DMS53 treated with DMSO at 0.1 percent for 48 hours (cell line): ENCODE measurements around the gene CUTA.
A peak's percentile ranks its signal among the peaks of the same experiment; 100 is the strongest.

Source experiments
- DNase-seq: peaks from one replicate; lab custom pipeline; 2025; ENCODE audit not compliant: unreplicated experiment; lab: John Stamatoyannopoulos, UW

The CUTA gene

GRCh38 chr6:33439956-33440648, 22.2 kb upstream of the CUTA start:
- no peak for DNase-seq

DNA sequence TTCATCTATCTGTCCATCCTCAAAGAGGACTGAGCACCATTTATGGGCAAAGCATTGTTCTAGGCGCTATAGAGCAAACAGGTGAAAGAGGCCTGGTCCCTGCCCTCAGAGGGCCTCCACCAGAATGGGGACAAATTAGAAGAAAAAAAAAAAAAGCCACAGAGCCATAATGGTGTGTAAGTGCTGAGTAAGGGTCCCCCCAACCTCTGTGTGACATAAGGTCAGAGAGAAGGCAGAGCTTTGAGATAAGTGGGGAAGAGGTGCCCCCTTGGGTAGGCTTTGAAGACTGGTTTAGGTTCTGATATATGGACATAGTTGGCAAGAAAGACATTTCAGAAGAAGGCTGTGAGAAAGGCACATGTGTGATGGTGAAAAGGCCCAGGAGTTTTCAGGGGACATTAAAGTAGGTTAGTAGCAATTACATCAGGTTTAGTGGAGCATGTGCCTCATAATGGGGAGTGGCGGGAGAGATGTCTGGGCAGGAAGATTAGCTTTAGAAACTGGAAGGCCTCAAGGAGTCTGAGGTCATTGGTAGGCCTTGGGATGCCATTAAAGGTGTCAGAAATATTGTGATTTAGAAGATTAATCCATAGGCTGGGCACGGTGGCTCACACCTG, 21.2 kb upstream of the CUTA start:
- no peak for DNase-seq

- no peak for DNase-seq
Observed at GRCh38 chr6:33437666-33438065, 19.8 kb upstream of the CUTA start.

- DNase-seq = no peak
Observed at GRCh38 chr6:33434961-33435360, 17.1 kb upstream of the CUTA start.

GRCh38 chr6:33433544-33434191, 15.8 kb upstream of the CUTA start:
- DNase-seq = no peak

GRCh38 chr6:33433001-33433543, 15.2 kb upstream of the CUTA start:
- DNase-seq = no peak

DNA sequence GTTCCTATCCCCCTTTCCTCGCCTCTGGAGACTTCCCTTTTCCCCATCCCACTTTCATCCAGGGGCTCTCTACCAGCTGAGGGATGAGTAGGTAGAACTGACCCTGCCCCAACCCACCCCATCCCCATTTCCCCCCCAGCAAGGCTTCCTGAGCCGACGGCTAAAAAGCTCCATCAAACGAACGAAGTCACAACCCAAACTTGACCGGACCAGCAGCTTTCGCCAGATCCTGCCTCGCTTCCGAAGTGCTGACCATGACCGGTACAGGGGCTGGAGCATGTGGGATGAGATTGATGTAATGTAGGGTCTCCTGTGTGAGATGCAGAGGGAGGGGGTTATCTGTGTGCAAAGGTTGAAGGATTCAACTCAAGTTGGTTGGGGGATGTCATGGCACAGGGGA, 14.6 kb upstream of the CUTA start:
- no peak for DNase-seq

- DNase-seq = no peak
Observed at GRCh38 chr6:33431880-33432541, 14.1 kb upstream of the CUTA start.

- DNase-seq = no peak
Observed at GRCh38 chr6:33430991-33431879, 13.3 kb upstream of the CUTA start.

DNA sequence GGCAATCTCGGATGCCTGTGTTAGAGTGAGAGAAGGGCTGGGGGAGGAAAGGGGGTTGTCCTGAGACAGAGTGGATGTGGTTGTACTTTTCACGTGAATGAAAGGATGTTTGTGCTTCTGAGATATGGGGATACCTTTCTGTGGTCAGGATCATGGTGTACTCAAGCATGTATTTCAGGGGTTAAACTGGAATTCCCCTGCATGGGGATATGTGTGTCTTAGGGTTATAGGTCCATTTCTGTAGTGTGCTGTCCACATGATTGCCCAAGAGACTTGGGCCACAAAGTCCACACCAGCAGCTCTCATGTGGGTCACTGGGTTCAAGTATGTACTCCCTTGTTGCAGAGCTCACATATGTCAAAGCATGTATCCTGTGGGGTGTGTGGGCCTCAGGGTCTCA, 12.4 kb upstream of the CUTA start:
- no peak for DNase-seq

GRCh38 chr6:33429750-33430052, 11.8 kb upstream of the CUTA start:
- DNase-seq = no peak

GRCh38 chr6:33428966-33429749, 11.3 kb upstream of the CUTA start:
- no peak for DNase-seq

DNA sequence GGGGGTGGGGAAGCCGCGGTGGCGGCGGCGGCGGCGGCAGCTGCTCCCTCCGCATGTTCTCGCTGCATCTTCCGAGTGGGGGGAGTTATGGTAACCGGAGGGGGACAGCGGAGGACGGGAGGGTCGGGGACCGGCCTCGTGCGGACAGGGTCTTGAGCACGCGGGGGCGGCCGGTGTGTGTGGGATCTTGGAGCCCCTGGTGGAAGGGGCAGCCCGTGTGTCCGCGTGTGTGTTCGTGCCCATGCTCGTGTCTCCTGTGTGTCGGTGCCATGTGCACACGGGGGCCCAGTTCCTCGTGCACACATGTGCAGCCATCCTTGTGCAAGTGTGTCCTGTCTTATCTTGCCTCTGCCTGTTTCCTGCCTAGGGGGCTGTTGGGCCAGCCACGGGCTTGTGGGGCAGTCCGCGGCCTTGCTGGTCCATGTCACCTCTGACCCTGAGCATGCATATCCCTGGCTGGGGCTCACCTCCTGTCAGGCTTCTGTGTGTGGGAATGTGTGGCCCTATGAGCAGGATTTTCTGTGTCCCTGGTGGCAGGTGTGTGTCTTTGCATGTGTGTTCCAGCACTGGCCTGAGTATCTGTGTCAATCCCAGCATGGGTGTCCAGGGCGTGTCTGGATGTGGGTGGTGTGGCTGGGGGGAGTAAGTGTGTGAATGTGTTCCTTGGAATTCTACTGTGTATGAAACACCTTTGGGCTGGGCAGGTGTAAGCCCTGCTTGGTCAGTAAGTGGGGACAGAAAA, 10.5 kb upstream of the CUTA start:
- DNase-seq = no peak

DNA sequence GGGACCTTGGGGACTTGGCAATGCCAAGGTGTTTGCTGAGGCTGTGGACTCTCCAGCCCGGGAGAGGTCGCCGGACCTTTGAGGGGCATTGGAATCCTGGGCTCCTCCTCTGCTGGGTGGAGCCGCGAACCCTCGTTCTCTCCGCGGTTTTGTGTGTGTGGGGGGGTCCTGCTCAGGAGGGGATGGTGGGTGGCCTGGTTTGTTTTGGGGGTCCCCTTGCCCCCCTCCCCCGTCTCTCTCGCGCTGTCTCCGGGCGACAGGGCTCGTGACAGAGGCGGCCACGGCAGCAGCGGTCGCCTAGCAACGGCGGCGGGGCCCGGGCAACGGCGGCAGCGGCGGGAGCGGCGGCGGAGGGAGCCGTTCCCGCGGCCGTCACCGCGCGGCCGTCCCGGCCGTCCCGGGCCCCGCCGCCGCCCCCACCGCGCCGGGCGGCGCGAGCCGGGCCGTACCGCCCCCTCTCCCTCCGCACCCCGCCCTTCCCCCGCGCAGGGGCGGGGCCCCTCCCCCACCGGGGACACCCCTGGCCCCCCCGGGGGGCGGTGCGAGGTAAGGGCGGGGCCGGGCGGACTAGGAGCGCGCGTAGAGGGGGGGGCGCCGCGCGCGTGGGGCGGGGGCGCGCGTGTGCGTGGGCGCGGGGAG, 9.8 kb upstream of the CUTA start:
- DNase-seq = no peak

DNA sequence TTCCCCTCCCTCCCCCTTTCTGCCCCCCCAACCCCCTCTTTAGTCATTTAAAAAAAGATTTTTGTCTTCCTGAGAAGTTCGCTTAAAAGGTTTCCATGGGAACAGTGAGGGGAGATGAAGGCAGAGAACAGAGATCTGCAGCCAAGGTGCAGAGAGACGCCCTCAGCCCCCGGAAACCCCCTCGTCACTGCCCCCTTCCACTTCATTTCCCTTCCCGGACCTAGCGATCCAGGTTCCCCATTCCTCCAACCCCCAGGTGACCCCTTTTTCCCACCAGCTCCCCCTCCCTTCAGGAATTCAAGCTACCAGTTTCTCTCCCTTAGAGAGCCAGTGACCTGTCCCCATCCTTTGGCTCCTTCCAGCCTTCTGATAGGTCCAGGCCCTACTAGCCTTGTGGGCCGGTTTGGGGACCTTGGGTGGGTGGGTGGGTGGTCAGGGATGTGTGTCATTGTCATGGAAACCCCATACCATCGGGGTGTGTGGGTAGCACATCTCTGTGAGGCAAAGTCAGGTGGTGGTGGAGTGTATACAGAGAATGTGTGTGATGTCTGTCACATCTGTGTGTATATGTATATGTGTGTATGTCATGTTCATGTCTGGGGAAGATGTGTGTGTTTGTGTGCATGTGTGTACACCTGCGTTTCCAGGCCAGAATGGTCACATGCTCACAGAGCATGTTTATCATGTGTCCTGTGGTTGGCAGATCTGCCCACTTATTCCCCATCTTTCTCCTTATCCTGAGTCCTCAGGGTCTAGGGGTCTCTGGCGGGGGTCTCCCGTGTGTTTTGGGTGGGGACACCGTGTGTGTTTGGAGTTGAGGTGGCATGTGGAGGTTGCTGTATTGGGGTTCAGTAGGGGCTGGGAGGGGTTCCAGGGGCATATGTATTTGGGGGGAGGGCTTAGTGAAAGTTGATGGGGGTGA, 8.9 kb upstream of the CUTA start:
- DNase-seq = no peak

DNA sequence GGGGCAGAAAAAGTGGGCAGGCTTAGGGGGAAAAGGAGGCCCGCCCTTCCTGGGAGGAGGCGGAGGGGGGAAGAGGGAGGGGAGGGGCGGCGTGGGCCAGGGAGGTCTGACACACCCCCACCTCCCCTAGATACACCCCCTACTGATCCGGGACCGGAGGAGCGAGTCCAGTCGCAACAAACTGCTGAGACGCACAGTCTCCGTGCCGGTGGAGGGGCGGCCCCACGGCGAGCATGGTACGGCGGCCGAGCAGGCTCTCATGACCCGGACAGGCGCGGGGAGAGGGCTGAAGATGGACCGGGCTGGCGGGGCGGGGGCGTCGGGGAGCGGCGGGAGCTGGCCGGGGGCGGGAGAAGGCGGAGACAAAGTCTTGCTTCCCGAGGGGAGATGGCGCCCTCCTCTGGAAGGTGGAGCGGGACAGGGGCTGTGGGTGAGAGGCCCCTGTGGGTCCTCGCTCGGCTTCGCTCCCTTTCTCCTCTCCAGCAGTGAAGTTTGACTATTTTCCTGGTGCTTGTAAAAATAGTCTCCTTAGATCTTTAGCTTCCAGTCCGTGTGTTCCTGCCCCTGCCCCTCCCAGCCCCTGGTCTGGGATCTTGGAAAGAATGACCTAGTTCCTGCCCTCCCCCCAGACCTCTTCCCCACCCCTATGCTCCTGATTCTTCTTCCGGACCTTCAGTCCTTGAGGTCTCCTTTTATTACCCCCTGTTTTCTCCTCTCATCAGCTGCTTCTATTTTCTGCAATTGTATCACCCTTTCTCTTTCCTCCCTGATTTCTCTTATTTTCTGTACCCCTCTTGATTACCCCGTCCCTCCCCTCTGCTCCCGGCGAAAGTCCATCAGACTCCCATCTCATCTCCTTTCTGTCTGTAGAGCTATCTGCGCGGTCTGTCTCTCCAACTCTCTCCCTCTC, 8.0 kb upstream of the CUTA start:
- DNase-seq = peak; percentile 75
